Measurements from ENCODE around the gene DGKI. TPM values are rescaled to one million over a fixed set of nuclear protein-coding genes. Genes with fewer than 3 reads are reported as not detected.
A peak's percentile ranks its signal among the peaks of the same experiment; 100 is the strongest.

Gene DGKI
- 0.09 TPM in 1 of 2 replicates, not detected in the other for total RNA-seq (2016; rRNA removed; fragmentation: Illumina TruSeq; extraction: Trizol)
- total RNA-seq (2016; cell fraction: cytosol; rRNA removed; fragmentation: Illumina TruSeq; extraction: Trizol; ENCODE audit: low read depth), result not detected in 2 replicates
- 0.24 TPM in 1 of 2 replicates, not detected in the other for total RNA-seq (2016; cell fraction: insoluble cytoplasmic fraction; rRNA removed; fragmentation: Illumina TruSeq; extraction: Trizol)
- 0.03 TPM in 1 of 2 replicates, not detected in the other for total RNA-seq (2016; cell fraction: membrane; rRNA removed; fragmentation: Illumina TruSeq; extraction: Trizol)
- total RNA-seq (2016; cell fraction: nucleus; rRNA removed; fragmentation: Illumina TruSeq; extraction: Trizol), result 0.06 and 0.25 TPM in 2 replicates
- polyA plus RNA-seq (2011; rRNA removed), result 0.17 TPM in 1 of 2 replicates, not detected in the other
- polyA plus RNA-seq (2011; cell fraction: cytosol; rRNA removed), result not detected in 2 replicates
- 0.19 and 0.29 TPM in 2 replicates for polyA plus RNA-seq (2011; cell fraction: nucleus; rRNA removed)
- 0.11 TPM in 1 of 2 replicates, not detected in the other for polyA plus RNA-seq (2012)
- polyA plus RNA-seq (2016; cell fraction: cytosol; fragmentation: Illumina TruSeq; extraction: Trizol; ENCODE audit: low read depth), result not detected in 2 replicates
- not detected in 2 replicates for polyA plus RNA-seq (2016; cell fraction: insoluble cytoplasmic fraction; fragmentation: Illumina TruSeq; extraction: Trizol; ENCODE audit: low read depth)
- not detected in 2 replicates for polyA plus RNA-seq (2016; cell fraction: membrane; fragmentation: Illumina TruSeq; extraction: Trizol; ENCODE audit: low read depth)
- not detected in 2 replicates for polyA plus RNA-seq (2016; cell fraction: nucleus; fragmentation: Illumina TruSeq; extraction: Trizol; ENCODE audit: insufficient read depth, low read depth)
- polyA minus RNA-seq (2011; rRNA and poly(A)+ RNA removed; ENCODE audit: low replicate concordance), result not detected in 2 replicates
- not detected in 2 replicates for polyA minus RNA-seq (2011; cell fraction: cytosol; rRNA and poly(A)+ RNA removed)
- 1.4 and 1.7 TPM in 2 replicates for polyA minus RNA-seq (2011; cell fraction: nucleus; rRNA and poly(A)+ RNA removed)
- percentile 30 among the genes with signal in this experiment for Bru-seq, nascent RNA
- BruChase-seq, experiment 1, labeled RNA remaining after a 6-hour chase, result percentile 25 among the genes with signal in this experiment
- percentile 37 among the genes with signal in this experiment for BruChase-seq, experiment 2, labeled RNA remaining after a 2-hour chase
- long read RNA-seq, experiment 1, partial matches to known transcripts, result 0 of 1 reads
- long read RNA-seq, experiment 1, other reads (novel, unspliced or antisense), result 1 of 1 reads
- long read RNA-seq, experiment 2, result 0 reads

- no peak within 1 kb of the TSS for H3K9ac ChIP-seq (ENCODE audit: insufficient read depth, low read depth, low read length)
- no peaks in the 10 kb centered on the region for H3K9me3 ChIP-seq (ENCODE audit: low read length)
- CTCF ChIA-PET (ENCODE audit: low intra/inter-chr PET ratio, low total read pairs), result no interaction called here
- FAIRE-seq (no peak), ATAC-seq (peak; percentile 50), DNase-seq (ENCODE audit: low spot score) (no peak)
- in situ Hi-C loops (cut with HindIII; ENCODE audit: extremely low pct_ligation_motif_present, low pct_unique_long_range_greater_than_20kb), result no loop called here
- intact Hi-C loops (cut with micrococcal nuclease; ENCODE audit: unreplicated experiment), result loop anchor here (1.0 kb wide), 1 partner anchor 44 kb away; no protein-coding TSS in a partner anchor
- H3K27ac ChIP-seq (ENCODE audit: extremely low read length, insufficient read depth, low read length), result no peak within 1 kb of the TSS
- H2AFZ ChIP-seq (ENCODE audit: low read length), result no peak within 1 kb of the TSS
- peaks cover 3 to 29% of the 10 kb centered on the region in 2 experiments; a peak in 4 of 5 replicates for H3K27me3 ChIP-seq (ENCODE audit: control insufficient read depth in 1 of 2, insufficient read depth in 2 of 2, low read length in 2 of 2)
- POLR2A ChIA-PET, result no interaction called here
- no peaks in the 10 kb centered on the region; the same call in 1 of the 2 replicates for H4K20me1 ChIP-seq (ENCODE audit: insufficient read depth, low read length)
- H3K4me3 ChIP-seq (replicated peaks in 1 of 3; ENCODE audit: insufficient read depth in 1 of 3, low read depth in 2 of 3, low read length in 3 of 3), result peak within 1 kb of the TSS in 2 of 3 experiments; percentile 49 to 66; a peak in 3 of 6 replicates
- 67% methylated on average over 21 of the region's 66 CpGs for WGBS (ENCODE audit: low lambda C conversion rate)
- H3K4me2 ChIP-seq (ENCODE audit: low read depth, low read length), result peak within 1 kb of the TSS; percentile 81
- BruUV-seq (replicated peaks), result no TSS peak
- H3K36me3 ChIP-seq (replicated peaks in 1 of 2; ENCODE audit: control insufficient read depth in 1 of 2, insufficient read depth in 2 of 2, low read length in 2 of 2), result no peaks in the 10 kb centered on the region; a peak in 1 of 5 replicates
- peaks cover 12% of the 10 kb centered on the region for H3K4me1 ChIP-seq (ENCODE audit: insufficient read depth, low read length)
- no peaks in the 10 kb centered on the region for H3K79me2 ChIP-seq (ENCODE audit: insufficient read depth, low read length)
- TF ChIP-seq ZNF7 (CRISPR knock-in tag; IDR thresholded peaks at IDR 0.05) (no peak), CCDC6 (CRISPR knock-in tag; IDR thresholded peaks at IDR 0.05) (no peak), KDM1A (CRISPR knock-in tag; IDR thresholded peaks at IDR 0.05) (0 out of 2 replicates have a peak, but pooled peaks have one; percentile 54), BATF2 (CRISPR knock-in tag; IDR thresholded peaks at IDR 0.05) (no peak), HOXA3 (CRISPR knock-in tag; IDR thresholded peaks at IDR 0.05) (0 out of 2 replicates have a peak, but pooled peaks have one; percentile 5), NFYC (CRISPR knock-in tag; IDR thresholded peaks at IDR 0.05) (peak; percentile 45; the same call in 1 of the 2 replicates), ZC3H13 (CRISPR knock-in tag; IDR thresholded peaks at IDR 0.05) (peak; percentile 42; the same call in 1 of the 2 replicates), ZNF501 (CRISPR knock-in tag; IDR thresholded peaks at IDR 0.05) (peak; percentile 27; the same call in 1 of the 2 replicates), ZNF143 (CRISPR knock-in tag; IDR thresholded peaks at IDR 0.05) (peak; percentile 81), YY1 (IDR thresholded peaks at IDR 0.05; ENCODE audit: insufficient read depth, insufficient replicate concordance, low read depth, low read length) (no peak), DNMT1 (CRISPR knock-in tag; IDR thresholded peaks at IDR 0.05) (0 out of 2 replicates have a peak, but pooled peaks have one; percentile 17), TEAD2 (CRISPR knock-in tag; IDR thresholded peaks at IDR 0.05) (no peak), RBM22 (optimal IDR thresholded peaks at IDR 0.05; ENCODE audit: low read length) (peak; percentile 21), GABPA (IDR thresholded peaks at IDR 0.05; ENCODE audit: low read depth, low read length) (no peak), GABPA (CRISPR knock-in tag; IDR thresholded peaks at IDR 0.05; ENCODE audit: low read depth) (no peak), MTA1 (CRISPR knock-in tag; IDR thresholded peaks at IDR 0.05; ENCODE audit: borderline replicate concordance) (0 out of 2 replicates have a peak, but pooled peaks have one; percentile 32), NAIF1 (CRISPR knock-in tag; IDR thresholded peaks at IDR 0.05; ENCODE audit: borderline replicate concordance) (no peak)
- TF ChIP-seq, protein P1, sequence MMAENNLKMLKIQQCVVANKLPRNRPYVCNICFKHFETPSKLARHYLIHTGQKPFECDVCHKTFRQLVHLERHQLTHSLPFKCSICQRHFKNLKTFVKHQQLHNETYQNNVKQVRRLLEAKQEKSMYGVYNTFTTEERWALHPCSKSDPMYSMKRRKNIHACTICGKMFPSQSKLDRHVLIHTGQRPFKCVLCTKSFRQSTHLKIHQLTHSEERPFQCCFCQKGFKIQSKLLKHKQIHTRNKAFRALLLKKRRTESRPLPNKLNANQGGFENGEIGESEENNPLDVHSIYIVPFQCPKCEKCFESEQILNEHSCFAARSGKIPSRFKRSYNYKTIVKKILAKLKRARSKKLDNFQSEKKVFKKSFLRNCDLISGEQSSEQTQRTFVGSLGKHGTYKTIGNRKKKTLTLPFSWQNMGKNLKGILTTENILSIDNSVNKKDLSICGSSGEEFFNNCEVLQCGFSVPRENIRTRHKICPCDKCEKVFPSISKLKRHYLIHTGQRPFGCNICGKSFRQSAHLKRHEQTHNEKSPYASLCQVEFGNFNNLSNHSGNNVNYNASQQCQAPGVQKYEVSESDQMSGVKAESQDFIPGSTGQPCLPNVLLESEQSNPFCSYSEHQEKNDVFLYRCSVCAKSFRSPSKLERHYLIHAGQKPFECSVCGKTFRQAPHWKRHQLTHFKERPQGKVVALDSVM (CRISPR knock-in tag; IDR thresholded peaks at IDR 0.05), result no peak
Measured at GRCh38 chr7:137846827-137847567, at the start of gene DGKI. DGKI (minus strand) TSS chr7:137846974.
